ENCODE results near the gene ZBTB16. TPM values are rescaled to one million over a fixed set of nuclear protein-coding genes. Genes with fewer than 3 reads are reported as not detected.

Gene ZBTB16
- total and polyA plus RNA-seq, 2 of the 13 experiments (the other 11 are each of a cell fraction or from before 2014, with no cell fraction given), result not detected

DNA sequence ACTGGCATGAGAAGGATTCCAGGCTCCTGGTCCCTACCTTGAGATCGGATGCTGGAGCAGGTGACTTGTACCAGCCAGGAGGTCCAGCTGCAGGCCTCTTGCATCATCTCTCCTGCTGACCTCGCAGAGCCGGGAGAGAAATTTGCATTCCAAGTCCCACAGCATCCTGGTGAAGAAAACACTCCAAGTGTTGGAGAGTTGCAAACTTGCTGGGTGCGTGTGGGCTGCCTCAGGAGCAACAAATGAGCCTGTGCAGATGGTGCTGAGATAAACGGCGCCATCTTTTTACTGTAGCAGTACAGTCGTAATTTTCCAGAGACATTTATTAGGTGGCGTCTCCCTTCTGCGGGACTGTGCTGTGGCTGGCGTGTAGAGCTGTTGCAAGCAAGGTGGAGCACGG, 32.1 kb upstream of the ZBTB16 start:
- DNase-seq (ENCODE audit: low spot score) (no peak), FAIRE-seq (no peak), ATAC-seq (no peak)
- in situ Hi-C loops (cut with HindIII; ENCODE audit: extremely low pct_ligation_motif_present, low pct_unique_long_range_greater_than_20kb) (no loop called here), intact Hi-C loops (cut with micrococcal nuclease; ENCODE audit: unreplicated experiment) (no loop called here)
- H3K4me3 ChIP-seq (replicated peaks in 1 of 3; ENCODE audit: insufficient read depth in 1 of 3, low read depth in 2 of 3, low read length in 3 of 3), result no peak overlapping the region
- no peak overlapping the region for H2AFZ ChIP-seq (ENCODE audit: low read length)
- H3K9ac ChIP-seq (ENCODE audit: insufficient read depth, low read depth, low read length), result no peak overlapping the region
- no peaks in the 10 kb centered on the region for H3K36me3 ChIP-seq (replicated peaks in 1 of 2; ENCODE audit: control insufficient read depth in 1 of 2, insufficient read depth in 2 of 2, low read length in 2 of 2)
- no peaks in the 10 kb centered on the region for H3K9me3 ChIP-seq (ENCODE audit: low read length)
- no peak overlapping the region for H3K27ac ChIP-seq (ENCODE audit: extremely low read length, insufficient read depth, low read length)
- POLR2A ChIA-PET, result no interaction called here
- WGBS (ENCODE audit: low lambda C conversion rate), result 32% methylated on average over 10 of the region's 11 CpGs
- no peaks in the 10 kb centered on the region for H3K79me2 ChIP-seq (ENCODE audit: insufficient read depth, low read length)
- H4K20me1 ChIP-seq (ENCODE audit: insufficient read depth, low read length), result no peaks in the 10 kb centered on the region
- CTCF ChIA-PET (ENCODE audit: low intra/inter-chr PET ratio, low total read pairs), result no interaction called here
- H3K4me2 ChIP-seq (ENCODE audit: low read depth, low read length), result no peak overlapping the region
- peaks cover 3 to 22% of the 10 kb centered on the region in 2 experiments for H3K27me3 ChIP-seq (ENCODE audit: control insufficient read depth in 1 of 2, insufficient read depth in 2 of 2, low read length in 2 of 2)
- no TSS peak for BruUV-seq (replicated peaks)
- no peaks in the 10 kb centered on the region for H3K4me1 ChIP-seq (ENCODE audit: insufficient read depth, low read length)
- TF ChIP-seq GABPB1 (CRISPR knock-in tag; IDR thresholded peaks at IDR 0.05) (no peak), ZNF7 (CRISPR knock-in tag; IDR thresholded peaks at IDR 0.05) (no peak), CEBPB (IDR thresholded peaks at IDR 0.05; ENCODE audit: borderline replicate concordance, low read depth, low read length) (peak; percentile 28; the same call in 1 of the 2 replicates), ZBTB8A (CRISPR knock-in tag; IDR thresholded peaks at IDR 0.05; ENCODE audit: borderline replicate concordance, low read depth) (no peak)

DNA sequence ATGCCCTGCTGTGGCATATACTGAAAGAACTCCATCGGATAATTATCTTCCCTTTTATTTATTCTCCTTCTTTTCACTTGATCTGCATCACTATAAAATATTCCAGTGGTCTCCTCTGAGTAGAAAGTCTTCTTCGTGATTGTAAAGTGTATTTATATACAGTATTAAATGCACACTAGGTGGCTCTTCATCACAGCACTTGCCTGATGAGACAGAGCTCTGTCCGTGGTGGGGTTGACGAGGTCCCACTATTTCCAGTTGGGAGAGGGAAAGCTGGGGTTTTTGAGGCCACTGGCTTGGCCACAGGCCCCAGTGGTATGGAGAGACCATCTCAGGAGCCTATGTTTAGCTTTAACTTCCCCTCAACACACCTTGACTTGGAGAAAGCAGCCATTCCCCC, 31.6 kb upstream of the ZBTB16 start:
- Histone ChIP-seq H4K20me1 (ENCODE audit: insufficient read depth, low read length) (no peaks in the 10 kb centered on the region), H3K4me1 (ENCODE audit: insufficient read depth, low read length) (no peaks in the 10 kb centered on the region), H3K27me3 (ENCODE audit: control insufficient read depth in 1 of 2, insufficient read depth in 2 of 2, low read length in 2 of 2) (peaks cover 3 to 22% of the 10 kb centered on the region in 2 experiments), H3K27ac (ENCODE audit: extremely low read length, insufficient read depth, low read length) (no peak overlapping the region), H3K36me3 (replicated peaks in 1 of 2; ENCODE audit: control insufficient read depth in 1 of 2, insufficient read depth in 2 of 2, low read length in 2 of 2) (no peaks in the 10 kb centered on the region), H2AFZ (ENCODE audit: low read length) (no peak overlapping the region), H3K9ac (ENCODE audit: insufficient read depth, low read depth, low read length) (no peak overlapping the region), H3K79me2 (ENCODE audit: insufficient read depth, low read length) (no peaks in the 10 kb centered on the region), H3K9me3 (ENCODE audit: low read length) (no peaks in the 10 kb centered on the region), H3K4me3 (replicated peaks in 1 of 3; ENCODE audit: insufficient read depth in 1 of 3, low read depth in 2 of 3, low read length in 3 of 3) (no peak overlapping the region), H3K4me2 (ENCODE audit: low read depth, low read length) (no peak overlapping the region)
- intact Hi-C loops (cut with micrococcal nuclease; ENCODE audit: unreplicated experiment), result no loop called here
- POLR2A ChIA-PET, result no interaction called here
- no peak for ATAC-seq
- in situ Hi-C loops (cut with HindIII; ENCODE audit: extremely low pct_ligation_motif_present, low pct_unique_long_range_greater_than_20kb), result no loop called here
- 1% methylated on average over 4 of the region's 4 CpGs for whole genome bisulfite sequencing (ENCODE audit: low lambda C conversion rate)
- no peak for FAIRE-seq
- BruUV-seq (replicated peaks), result no TSS peak
- CTCF ChIA-PET (ENCODE audit: low intra/inter-chr PET ratio, low total read pairs), result no interaction called here
- DNase-seq (ENCODE audit: low spot score), result no peak
- TF ChIP-seq PRMT3 (CRISPR knock-in tag; IDR thresholded peaks at IDR 0.05; ENCODE audit: borderline replicate concordance, low read depth), result no peak
- no peak for TF ChIP-seq SATB2 (CRISPR knock-in tag; IDR thresholded peaks at IDR 0.05)
- TF ChIP-seq, protein P1, sequence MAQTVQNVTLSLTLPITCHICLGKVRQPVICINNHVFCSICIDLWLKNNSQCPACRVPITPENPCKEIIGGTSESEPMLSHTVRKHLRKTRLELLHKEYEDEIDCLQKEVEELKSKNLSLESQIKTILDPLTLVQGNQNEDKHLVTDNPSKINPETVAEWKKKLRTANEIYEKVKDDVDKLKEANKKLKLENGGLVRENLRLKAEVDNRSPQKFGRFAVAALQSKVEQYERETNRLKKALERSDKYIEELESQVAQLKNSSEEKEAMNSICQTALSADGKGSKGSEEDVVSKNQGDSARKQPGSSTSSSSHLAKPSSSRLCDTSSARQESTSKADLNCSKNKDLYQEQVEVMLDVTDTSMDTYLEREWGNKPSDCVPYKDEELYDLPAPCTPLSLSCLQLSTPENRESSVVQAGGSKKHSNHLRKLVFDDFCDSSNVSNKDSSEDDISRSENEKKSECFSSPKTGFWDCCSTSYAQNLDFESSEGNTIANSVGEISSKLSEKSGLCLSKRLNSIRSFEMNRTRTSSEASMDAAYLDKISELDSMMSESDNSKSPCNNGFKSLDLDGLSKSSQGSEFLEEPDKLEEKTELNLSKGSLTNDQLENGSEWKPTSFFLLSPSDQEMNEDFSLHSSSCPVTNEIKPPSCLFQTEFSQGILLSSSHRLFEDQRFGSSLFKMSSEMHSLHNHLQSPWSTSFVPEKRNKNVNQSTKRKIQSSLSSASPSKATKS (CRISPR knock-in tag; IDR thresholded peaks at IDR 0.05), result no peak
- TF ChIP-seq, protein P2, sequence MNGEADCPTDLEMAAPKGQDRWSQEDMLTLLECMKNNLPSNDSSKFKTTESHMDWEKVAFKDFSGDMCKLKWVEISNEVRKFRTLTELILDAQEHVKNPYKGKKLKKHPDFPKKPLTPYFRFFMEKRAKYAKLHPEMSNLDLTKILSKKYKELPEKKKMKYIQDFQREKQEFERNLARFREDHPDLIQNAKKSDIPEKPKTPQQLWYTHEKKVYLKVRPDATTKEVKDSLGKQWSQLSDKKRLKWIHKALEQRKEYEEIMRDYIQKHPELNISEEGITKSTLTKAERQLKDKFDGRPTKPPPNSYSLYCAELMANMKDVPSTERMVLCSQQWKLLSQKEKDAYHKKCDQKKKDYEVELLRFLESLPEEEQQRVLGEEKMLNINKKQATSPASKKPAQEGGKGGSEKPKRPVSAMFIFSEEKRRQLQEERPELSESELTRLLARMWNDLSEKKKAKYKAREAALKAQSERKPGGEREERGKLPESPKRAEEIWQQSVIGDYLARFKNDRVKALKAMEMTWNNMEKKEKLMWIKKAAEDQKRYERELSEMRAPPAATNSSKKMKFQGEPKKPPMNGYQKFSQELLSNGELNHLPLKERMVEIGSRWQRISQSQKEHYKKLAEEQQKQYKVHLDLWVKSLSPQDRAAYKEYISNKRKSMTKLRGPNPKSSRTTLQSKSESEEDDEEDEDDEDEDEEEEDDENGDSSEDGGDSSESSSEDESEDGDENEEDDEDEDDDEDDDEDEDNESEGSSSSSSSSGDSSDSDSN (CRISPR knock-in tag; IDR thresholded peaks at IDR 0.05), result no peak
- no peak for TF ChIP-seq ZNF136 (CRISPR knock-in tag; IDR thresholded peaks at IDR 0.05; ENCODE audit: low read depth)
- TF ChIP-seq, protein P3, sequence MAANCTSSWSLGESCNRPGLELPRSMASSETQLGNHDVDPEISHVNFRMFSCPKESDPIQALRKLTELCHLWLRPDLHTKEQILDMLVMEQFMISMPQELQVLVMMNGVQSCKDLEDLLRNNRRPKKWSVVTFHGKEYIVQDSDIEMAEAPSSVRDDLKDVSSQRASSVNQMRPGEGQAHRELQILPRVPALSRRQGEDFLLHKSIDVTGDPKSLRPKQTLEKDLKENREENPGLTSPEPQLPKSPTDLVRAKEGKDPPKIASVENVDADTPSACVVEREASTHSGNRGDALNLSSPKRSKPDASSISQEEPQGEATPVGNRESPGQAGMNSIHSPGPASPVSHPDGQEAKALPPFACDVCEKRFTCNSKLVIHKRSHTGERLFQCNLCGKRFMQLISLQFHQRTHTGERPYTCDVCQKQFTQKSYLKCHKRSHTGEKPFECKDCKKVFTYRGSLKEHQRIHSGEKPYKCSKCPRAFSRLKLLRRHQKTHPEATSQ (CRISPR knock-in tag; IDR thresholded peaks at IDR 0.05; ENCODE audit: borderline replicate concordance), result no peak
- no peak for TF ChIP-seq SP2 (CRISPR knock-in tag; IDR thresholded peaks at IDR 0.05)

All from HepG2 (cell line).